Measurements from ENCODE around the gene RAPGEF5.

RAPGEF5 gene

GRCh38 chr7:22230238-22230637 lies 126.7 kb downstream of the RAPGEF5 start:
- no peak overlapping the region for H3K27ac ChIP-seq (ENCODE audit: low read depth, low read length)
- H4K12ac ChIP-seq (ENCODE audit: low read depth, low read length), result no peak overlapping the region
- H3K36me3 ChIP-seq (ENCODE audit: control insufficient read depth in 1 of 2, insufficient read depth in 2 of 2, low read length in 2 of 2), result no peaks in the 10 kb centered on the region
- no peak overlapping the region for H3K4ac ChIP-seq (ENCODE audit: low read depth, low read length)
- no peak overlapping the region for H2BK12ac ChIP-seq (ENCODE audit: low read length)
- no peaks in the 10 kb centered on the region for H3K79me2 ChIP-seq (ENCODE audit: control insufficient read depth, insufficient read depth, low read length, poor library complexity)
- no peaks in the 10 kb centered on the region for H3K27me3 ChIP-seq (ENCODE audit: insufficient read depth, low read length)
- H4K8ac ChIP-seq (ENCODE audit: low read depth, low read length), result no peak overlapping the region
- H3K4me1 ChIP-seq (ENCODE audit: control insufficient read depth in 1 of 2, insufficient read depth in 2 of 2, low read length in 2 of 2), result no peaks in the 10 kb centered on the region
- no peaks in the 10 kb centered on the region for H3K79me1 ChIP-seq (ENCODE audit: low read length)
- no peak overlapping the region for H3K23ac ChIP-seq (ENCODE audit: low read length)
- H3K14ac ChIP-seq (ENCODE audit: low read length), result no peak overlapping the region
- H4K91ac ChIP-seq (ENCODE audit: low read depth, low read length), result no peak overlapping the region
- H2BK5ac ChIP-seq (ENCODE audit: low read depth, low read length, poor library complexity), result no peak overlapping the region
- H3K4me2 ChIP-seq (ENCODE audit: low read length), result no peak overlapping the region
- WGBS (ENCODE audit: extremely low coverage, insufficient coverage, insufficient read length), result no CpG with 5 or more reads among the region's 2 CpGs
- no peak overlapping the region for H3K4me3 ChIP-seq (ENCODE audit: low read depth, low read length)
- H2BK120ac ChIP-seq (ENCODE audit: insufficient read depth, low read length, poor library complexity), result no peak overlapping the region
- no peak for DNase-seq
- no peak overlapping the region for H2AK5ac ChIP-seq (ENCODE audit: low read length)
- H2AFZ ChIP-seq (ENCODE audit: insufficient read depth, low read length, poor library complexity), result no peak overlapping the region
- no peak overlapping the region for H3K18ac ChIP-seq (ENCODE audit: low read length)
- no peak overlapping the region for H3K9ac ChIP-seq (ENCODE audit: low read length)
- no peaks in the 10 kb centered on the region for H3K9me3 ChIP-seq (ENCODE audit: insufficient read depth, low read depth, low read length)

- Histone ChIP-seq H4K8ac (ENCODE audit: low read depth, low read length) (no peak overlapping the region), H3K23ac (ENCODE audit: low read length) (no peak overlapping the region), H3K27me3 (ENCODE audit: insufficient read depth, low read length) (no peaks in the 10 kb centered on the region), H3K4ac (ENCODE audit: low read depth, low read length) (no peak overlapping the region), H2BK12ac (ENCODE audit: low read length) (no peak overlapping the region), H2BK120ac (ENCODE audit: insufficient read depth, low read length, poor library complexity) (no peak overlapping the region), H2AK5ac (ENCODE audit: low read length) (no peak overlapping the region), H3K4me2 (ENCODE audit: low read length) (no peak overlapping the region), H3K79me2 (ENCODE audit: control insufficient read depth, insufficient read depth, low read length, poor library complexity) (no peaks in the 10 kb centered on the region), H4K12ac (ENCODE audit: low read depth, low read length) (no peak overlapping the region), H3K4me1 (ENCODE audit: control insufficient read depth in 1 of 2, insufficient read depth in 2 of 2, low read length in 2 of 2) (no peaks in the 10 kb centered on the region), H2AFZ (ENCODE audit: insufficient read depth, low read length, poor library complexity) (no peak overlapping the region), H3K9me3 (ENCODE audit: insufficient read depth, low read depth, low read length) (no peaks in the 10 kb centered on the region), H3K79me1 (ENCODE audit: low read length) (no peaks in the 10 kb centered on the region), H3K18ac (ENCODE audit: low read length) (no peak overlapping the region), H3K4me3 (ENCODE audit: low read depth, low read length) (no peak overlapping the region), H3K9ac (ENCODE audit: low read length) (no peak overlapping the region), H2BK5ac (ENCODE audit: low read depth, low read length, poor library complexity) (no peak overlapping the region), H3K36me3 (ENCODE audit: control insufficient read depth in 1 of 2, insufficient read depth in 2 of 2, low read length in 2 of 2) (no peaks in the 10 kb centered on the region), H3K27ac (ENCODE audit: low read depth, low read length) (no peak overlapping the region), H4K91ac (ENCODE audit: low read depth, low read length) (no peak overlapping the region), H3K14ac (ENCODE audit: low read length) (no peak overlapping the region)
- DNase-seq, result peak; percentile 4 to 66
- no CpG with 5 or more reads among the region's 2 CpGs for WGBS (ENCODE audit: extremely low coverage, insufficient coverage, insufficient read length)
Observed at GRCh38 chr7:22229148-22229547, 127.8 kb downstream of the RAPGEF5 start.

DNA sequence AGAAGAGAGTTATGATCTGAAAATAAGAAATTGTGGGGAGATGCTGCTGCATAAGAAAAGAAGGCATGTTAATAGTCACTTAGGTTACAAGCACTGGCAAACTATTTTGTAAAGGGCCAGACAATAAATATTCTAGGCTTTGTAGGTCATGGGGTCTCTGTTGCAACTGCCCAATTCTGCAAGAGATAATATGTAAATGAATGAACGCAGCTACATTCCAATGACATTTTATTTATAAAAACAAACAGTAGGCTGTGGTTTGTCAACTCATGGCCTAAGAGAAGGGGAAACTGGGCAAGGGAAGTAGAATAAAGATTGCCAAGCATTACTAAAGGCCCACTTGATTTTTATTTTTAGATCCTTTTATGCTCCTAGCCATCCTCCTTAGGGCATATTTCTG lies 133.1 kb downstream of the RAPGEF5 start:
- WGBS (ENCODE audit: extremely low coverage, insufficient coverage, insufficient read length), result no CpG with 5 or more reads among the region's 1 CpG
- Histone ChIP-seq H3K36me3 (ENCODE audit: control insufficient read depth in 1 of 2, insufficient read depth in 2 of 2, low read length in 2 of 2) (no peaks in the 10 kb centered on the region), H3K79me2 (ENCODE audit: control insufficient read depth, insufficient read depth, low read length, poor library complexity) (no peaks in the 10 kb centered on the region), H2AK5ac (ENCODE audit: low read length) (no peak overlapping the region), H4K91ac (ENCODE audit: low read depth, low read length) (no peak overlapping the region), H3K4ac (ENCODE audit: low read depth, low read length) (no peak overlapping the region), H4K8ac (ENCODE audit: low read depth, low read length) (no peak overlapping the region), H2AFZ (ENCODE audit: insufficient read depth, low read length, poor library complexity) (no peak overlapping the region), H3K27ac (ENCODE audit: low read depth, low read length) (no peak overlapping the region), H3K9ac (ENCODE audit: low read length) (no peak overlapping the region), H3K4me3 (ENCODE audit: low read depth, low read length) (no peak overlapping the region), H2BK12ac (ENCODE audit: low read length) (no peak overlapping the region), H3K14ac (ENCODE audit: low read length) (no peak overlapping the region), H3K9me3 (ENCODE audit: insufficient read depth, low read depth, low read length) (no peaks in the 10 kb centered on the region), H3K4me1 (ENCODE audit: control insufficient read depth in 1 of 2, insufficient read depth in 2 of 2, low read length in 2 of 2) (no peaks in the 10 kb centered on the region), H4K12ac (ENCODE audit: low read depth, low read length) (no peak overlapping the region), H2BK120ac (ENCODE audit: insufficient read depth, low read length, poor library complexity) (no peak overlapping the region), H3K4me2 (ENCODE audit: low read length) (no peak overlapping the region), H2BK5ac (ENCODE audit: low read depth, low read length, poor library complexity) (no peak overlapping the region), H3K23ac (ENCODE audit: low read length) (no peak overlapping the region), H3K18ac (ENCODE audit: low read length) (no peak overlapping the region), H3K79me1 (ENCODE audit: low read length) (no peaks in the 10 kb centered on the region), H3K27me3 (ENCODE audit: insufficient read depth, low read length) (no peaks in the 10 kb centered on the region)
- DNase-seq, result no peak

GRCh38 chr7:22220941-22221340 lies 136.0 kb downstream of the RAPGEF5 start:
- Histone ChIP-seq H3K9ac (ENCODE audit: low read length) (no peak overlapping the region), H3K23ac (ENCODE audit: low read length) (no peak overlapping the region), H3K79me2 (ENCODE audit: control insufficient read depth, insufficient read depth, low read length, poor library complexity) (no peaks in the 10 kb centered on the region), H3K9me3 (ENCODE audit: insufficient read depth, low read depth, low read length) (no peaks in the 10 kb centered on the region), H3K14ac (ENCODE audit: low read length) (no peak overlapping the region), H3K4ac (ENCODE audit: low read depth, low read length) (no peak overlapping the region), H2BK120ac (ENCODE audit: insufficient read depth, low read length, poor library complexity) (no peak overlapping the region), H3K4me1 (ENCODE audit: control insufficient read depth in 1 of 2, insufficient read depth in 2 of 2, low read length in 2 of 2) (no peaks in the 10 kb centered on the region), H4K91ac (ENCODE audit: low read depth, low read length) (no peak overlapping the region), H3K18ac (ENCODE audit: low read length) (no peak overlapping the region), H3K36me3 (ENCODE audit: control insufficient read depth in 1 of 2, insufficient read depth in 2 of 2, low read length in 2 of 2) (no peaks in the 10 kb centered on the region), H2AK5ac (ENCODE audit: low read length) (no peak overlapping the region), H3K27ac (ENCODE audit: low read depth, low read length) (no peak overlapping the region), H2AFZ (ENCODE audit: insufficient read depth, low read length, poor library complexity) (no peak overlapping the region), H3K79me1 (ENCODE audit: low read length) (no peaks in the 10 kb centered on the region), H4K8ac (ENCODE audit: low read depth, low read length) (no peak overlapping the region), H3K27me3 (ENCODE audit: insufficient read depth, low read length) (no peaks in the 10 kb centered on the region), H2BK5ac (ENCODE audit: low read depth, low read length, poor library complexity) (no peak overlapping the region), H2BK12ac (ENCODE audit: low read length) (no peak overlapping the region), H4K12ac (ENCODE audit: low read depth, low read length) (no peak overlapping the region), H3K4me3 (ENCODE audit: low read depth, low read length) (no peak overlapping the region), H3K4me2 (ENCODE audit: low read length) (no peak overlapping the region)
- no CpG with 5 or more reads among the region's 4 CpGs for WGBS (ENCODE audit: extremely low coverage, insufficient coverage, insufficient read length)
- DNase-seq, result no peak

Data from trophoblast cell (in vitro differentiated cells and primary cell).